ENCODE results near the gene EP400. TPM values are rescaled to one million over a fixed set of nuclear protein-coding genes. Genes with fewer than 3 reads are reported as not detected.
"Not testable (repeated sequence)": the region's sequence is repeated elsewhere in the genome, so short reads cannot be mapped to it uniquely, and the experiment has no call there.

Gene EP400
- total and polyA plus RNA-seq, 4 donors, result 11.4 to 47.8 (median 25.7) TPM

GRCh38 chr12:131948166-131948712, 1.5 kb upstream of the EP400 start:
- Histone ChIP-seq H3K9ac (ENCODE audit: insufficient read depth in 1 of 2, low read length in 2 of 2) (no peak overlapping the region), H3K4me1 (ENCODE audit: control insufficient read depth in 5 of 5, insufficient read depth in 5 of 5, low read length in 5 of 5) (peaks cover 0 to 9% (median 6%) of the 10 kb centered on the region in 5 donors), H3K9me3 (ENCODE audit: control insufficient read depth in 4 of 4, insufficient read depth in 3 of 4, low read length in 3 of 4) (peaks cover 0 to 4% (median 0%) of the 10 kb centered on the region in 4 donors), H3K36me3 (ENCODE audit: control insufficient read depth in 4 of 4, insufficient read depth in 4 of 4, low read length in 4 of 4) (peaks cover 0 to 10% (median 1%) of the 10 kb centered on the region in 4 donors), H3K4me3 (no peak overlapping the region), H3K27me3 (ENCODE audit: control insufficient read depth in 3 of 3, insufficient read depth in 3 of 3, low read length in 2 of 3) (no peaks in the 10 kb centered on the region), H3K27ac (ENCODE audit: low read depth in 1 of 2, low read length in 1 of 2) (peak overlapping the region in 1 of 2 donors; percentile 38)
- TF ChIP-seq CTCF (IDR thresholded peaks at IDR 0.05; ENCODE audit: control extremely low read depth, extremely low read depth), result no peak
- no peak for DNase-seq
- WGBS, 2 donors, result 52 to 56% methylated on average over 1 of the region's 1 CpG
- ATAC-seq (ENCODE audit: insufficient read depth, low FRiP score), result no peak

GRCh38 chr12:131948713-131949430, 870 bp upstream of the EP400 start:
- not testable (repeated sequence) for H3K4me1 ChIP-seq (ENCODE audit: control insufficient read depth in 5 of 5, insufficient read depth in 5 of 5, low read length in 5 of 5); DNase-seq; H3K27me3 ChIP-seq (ENCODE audit: control insufficient read depth in 3 of 3, insufficient read depth in 3 of 3, low read length in 2 of 3); ATAC-seq (ENCODE audit: insufficient read depth, low FRiP score); H3K9me3 ChIP-seq (ENCODE audit: control insufficient read depth in 4 of 4, insufficient read depth in 3 of 4, low read length in 3 of 4); H3K36me3 ChIP-seq (ENCODE audit: control insufficient read depth in 4 of 4, insufficient read depth in 4 of 4, low read length in 4 of 4); H3K9ac ChIP-seq (ENCODE audit: insufficient read depth in 1 of 2, low read length in 2 of 2); H3K4me3 ChIP-seq
- 39 to 41% methylated on average over 23 of the region's 23 CpGs for WGBS, 2 donors
- peak overlapping the region; percentile 62 to 68 for H3K27ac ChIP-seq (ENCODE audit: low read depth in 1 of 2, low read length in 1 of 2)

GRCh38 chr12:131950182-131950913, 606 bp downstream of the EP400 start:
- Histone ChIP-seq H3K4me1 (ENCODE audit: control insufficient read depth in 5 of 5, insufficient read depth in 5 of 5, low read length in 5 of 5) (peaks cover 0 to 9% (median 6%) of the 10 kb centered on the region in 5 donors), H3K36me3 (ENCODE audit: control insufficient read depth in 4 of 4, insufficient read depth in 4 of 4, low read length in 4 of 4) (peaks cover 0 to 2% (median 0%) of the 10 kb centered on the region in 4 donors), H3K27me3 (ENCODE audit: control insufficient read depth in 3 of 3, insufficient read depth in 3 of 3, low read length in 2 of 3) (no peaks in the 10 kb centered on the region), H3K9ac (ENCODE audit: insufficient read depth in 1 of 2, low read length in 2 of 2) (peak overlapping the region in 1 of 2 donors; percentile 63), H3K27ac (ENCODE audit: low read depth in 1 of 2, low read length in 1 of 2) (peak overlapping the region; percentile 83 to 87), H3K4me3 (peak overlapping the region; percentile 96), H3K9me3 (ENCODE audit: control insufficient read depth in 4 of 4, insufficient read depth in 3 of 4, low read length in 3 of 4) (no peaks in the 10 kb centered on the region)
- ATAC-seq (ENCODE audit: insufficient read depth, low FRiP score) (no peak), DNase-seq (peak in 2 of 3 donors; percentile 17 to 18)
- no peak for TF ChIP-seq CTCF (IDR thresholded peaks at IDR 0.05; ENCODE audit: control extremely low read depth, extremely low read depth)
- 1 to 2% methylated on average over 64 to 79 of the region's 79 CpGs for WGBS, 2 donors

GRCh38 chr12:131953810-131954209, 4.1 kb downstream of the EP400 start:
- H3K4me1 ChIP-seq (ENCODE audit: control insufficient read depth in 5 of 5, insufficient read depth in 5 of 5, low read length in 5 of 5); H3K27ac ChIP-seq (ENCODE audit: low read depth in 1 of 2, low read length in 1 of 2); H3K9ac ChIP-seq (ENCODE audit: insufficient read depth in 1 of 2, low read length in 2 of 2); H3K9me3 ChIP-seq (ENCODE audit: control insufficient read depth in 4 of 4, insufficient read depth in 3 of 4, low read length in 3 of 4); H3K36me3 ChIP-seq (ENCODE audit: control insufficient read depth in 4 of 4, insufficient read depth in 4 of 4, low read length in 4 of 4); H3K4me3 ChIP-seq; ATAC-seq (ENCODE audit: insufficient read depth, low FRiP score); DNase-seq; H3K27me3 ChIP-seq (ENCODE audit: control insufficient read depth in 3 of 3, insufficient read depth in 3 of 3, low read length in 2 of 3): not testable (repeated sequence)
- 94 to 98% methylated on average over 9 of the region's 9 CpGs for WGBS, 2 donors

- H3K4me1 ChIP-seq (ENCODE audit: control insufficient read depth in 5 of 5, insufficient read depth in 5 of 5, low read length in 5 of 5), result peaks cover 0 to 12% (median 9%) of the 10 kb centered on the region in 5 donors
- not testable (repeated sequence) for DNase-seq; ATAC-seq (ENCODE audit: insufficient read depth, low FRiP score); H3K27ac ChIP-seq (ENCODE audit: low read depth in 1 of 2, low read length in 1 of 2); H3K9ac ChIP-seq (ENCODE audit: insufficient read depth in 1 of 2, low read length in 2 of 2); H3K27me3 ChIP-seq (ENCODE audit: control insufficient read depth in 3 of 3, insufficient read depth in 3 of 3, low read length in 2 of 3); H3K4me3 ChIP-seq; H3K9me3 ChIP-seq (ENCODE audit: control insufficient read depth in 4 of 4, insufficient read depth in 3 of 4, low read length in 3 of 4); H3K36me3 ChIP-seq (ENCODE audit: control insufficient read depth in 4 of 4, insufficient read depth in 4 of 4, low read length in 4 of 4)
- 94 to 97% methylated on average over 13 of the region's 13 CpGs for WGBS, 2 donors
Measured at GRCh38 chr12:131954460-131954859, 4.7 kb downstream of the EP400 start.
